ENCODE results near the gene VSTM2B.
"Not testable (repeated sequence)": the region's sequence is repeated elsewhere in the genome, so short reads cannot be mapped to it uniquely, and the experiment has no call there.

VSTM2B gene

DNA sequence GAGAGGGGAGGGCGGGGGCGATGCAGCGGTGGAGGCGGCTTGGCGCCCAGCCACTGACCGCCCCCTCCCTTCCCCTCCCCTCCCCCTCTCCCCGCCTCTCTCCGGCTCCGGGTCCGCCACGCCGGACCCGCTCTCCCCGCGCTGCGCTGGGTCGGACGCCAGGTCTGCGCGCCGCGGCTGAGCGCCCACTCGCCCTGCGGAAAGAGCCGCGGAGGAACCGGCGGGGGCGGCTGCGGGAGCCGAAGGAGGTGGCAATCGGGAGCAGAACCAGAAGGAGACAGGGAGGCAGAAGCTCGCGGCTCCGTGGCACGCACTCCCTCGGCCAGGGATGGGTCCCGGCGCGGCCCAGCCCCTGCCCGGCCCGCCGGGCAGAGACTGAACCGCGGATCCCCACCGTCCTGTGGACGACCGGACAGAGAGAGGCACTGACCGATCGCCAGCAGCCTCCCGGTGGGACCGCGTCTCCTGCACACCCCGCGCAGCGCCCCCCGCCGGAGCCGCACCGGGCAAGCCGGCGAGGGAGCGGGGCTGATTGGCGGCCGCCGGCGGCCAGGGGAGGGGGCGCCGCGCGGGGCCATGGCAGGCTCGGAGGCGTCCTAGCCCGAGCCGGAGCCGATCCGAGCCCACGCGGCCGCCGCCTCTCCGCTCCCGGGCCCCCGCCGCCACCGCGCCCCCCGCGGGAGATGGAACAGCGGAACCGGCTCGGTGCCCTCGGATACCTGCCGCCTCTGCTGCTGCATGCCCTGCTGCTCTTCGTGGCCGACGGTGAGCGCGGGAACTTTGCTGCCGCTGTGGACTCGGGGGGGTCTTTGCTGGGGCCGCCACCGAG, at the start of gene VSTM2B:
Gene VSTM2B (plus strand): TSS at position 94 of the 829 bp plus-strand sequence. CDS start 590 bp downstream, at position 684.
- no peak for DNase-seq (ENCODE audit: extremely low read depth in 1 of 2, low read depth in 1 of 2)

DNA sequence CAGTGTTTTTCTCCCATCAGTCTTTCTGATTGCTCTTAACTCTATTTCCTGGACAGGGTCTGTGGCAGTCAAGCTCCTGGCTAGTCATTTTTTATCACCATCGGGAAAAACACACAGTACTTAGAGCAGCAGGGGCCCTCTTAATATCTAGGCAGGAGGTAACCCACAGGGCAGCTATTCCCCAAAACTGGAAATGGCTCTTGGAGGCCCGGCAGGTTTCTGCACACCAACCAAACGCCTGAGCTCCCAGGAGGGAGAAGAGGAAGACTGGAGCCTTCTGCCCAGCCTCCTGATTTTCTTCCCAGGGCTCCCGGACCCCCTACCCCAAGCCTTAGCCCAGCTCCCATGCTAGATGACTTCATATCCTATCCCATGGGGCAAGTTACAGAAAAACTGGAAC, 49.3 kb upstream of the VSTM2B start:
- DNase-seq (ENCODE audit: extremely low read depth in 1 of 2, low read depth in 1 of 2) = no peak

DNA sequence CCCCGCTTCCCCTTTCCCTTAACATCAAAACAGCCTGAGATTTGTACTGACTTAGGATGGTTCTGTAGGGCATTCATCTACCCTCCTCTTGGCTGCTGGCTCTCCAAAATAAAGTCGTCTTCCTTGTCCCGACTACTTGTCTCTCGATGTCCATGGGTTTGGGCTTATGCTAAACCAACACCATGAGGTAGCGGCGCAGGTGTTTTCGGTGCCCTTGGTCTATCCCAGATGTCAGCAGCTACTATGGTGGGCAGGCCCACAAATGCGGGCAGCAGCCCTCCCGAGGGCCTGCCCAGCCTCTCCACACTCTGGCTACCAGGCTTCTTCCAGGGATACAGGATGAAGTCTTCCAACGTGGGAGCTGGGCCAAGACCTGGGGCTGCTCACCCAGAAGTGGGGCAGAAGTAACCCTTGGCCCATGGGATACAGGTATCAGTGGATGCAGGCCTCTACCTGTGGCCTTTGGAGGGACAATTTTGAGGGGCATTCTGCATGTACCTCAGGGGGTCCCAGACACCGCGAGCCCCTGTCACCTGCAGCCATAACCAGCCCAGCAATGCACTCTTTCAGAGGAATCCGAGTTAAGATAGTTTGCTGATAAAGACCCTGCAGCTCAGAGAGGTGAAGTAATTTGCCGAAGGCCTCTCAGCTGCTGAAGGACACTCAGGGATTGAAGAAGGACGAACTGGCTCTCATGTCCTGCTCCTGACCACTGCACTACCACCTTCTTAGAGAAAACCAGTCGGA, 47.8 kb upstream of the VSTM2B start:
- DNase-seq (ENCODE audit: extremely low read depth in 1 of 2, low read depth in 1 of 2) = no peak

DNA sequence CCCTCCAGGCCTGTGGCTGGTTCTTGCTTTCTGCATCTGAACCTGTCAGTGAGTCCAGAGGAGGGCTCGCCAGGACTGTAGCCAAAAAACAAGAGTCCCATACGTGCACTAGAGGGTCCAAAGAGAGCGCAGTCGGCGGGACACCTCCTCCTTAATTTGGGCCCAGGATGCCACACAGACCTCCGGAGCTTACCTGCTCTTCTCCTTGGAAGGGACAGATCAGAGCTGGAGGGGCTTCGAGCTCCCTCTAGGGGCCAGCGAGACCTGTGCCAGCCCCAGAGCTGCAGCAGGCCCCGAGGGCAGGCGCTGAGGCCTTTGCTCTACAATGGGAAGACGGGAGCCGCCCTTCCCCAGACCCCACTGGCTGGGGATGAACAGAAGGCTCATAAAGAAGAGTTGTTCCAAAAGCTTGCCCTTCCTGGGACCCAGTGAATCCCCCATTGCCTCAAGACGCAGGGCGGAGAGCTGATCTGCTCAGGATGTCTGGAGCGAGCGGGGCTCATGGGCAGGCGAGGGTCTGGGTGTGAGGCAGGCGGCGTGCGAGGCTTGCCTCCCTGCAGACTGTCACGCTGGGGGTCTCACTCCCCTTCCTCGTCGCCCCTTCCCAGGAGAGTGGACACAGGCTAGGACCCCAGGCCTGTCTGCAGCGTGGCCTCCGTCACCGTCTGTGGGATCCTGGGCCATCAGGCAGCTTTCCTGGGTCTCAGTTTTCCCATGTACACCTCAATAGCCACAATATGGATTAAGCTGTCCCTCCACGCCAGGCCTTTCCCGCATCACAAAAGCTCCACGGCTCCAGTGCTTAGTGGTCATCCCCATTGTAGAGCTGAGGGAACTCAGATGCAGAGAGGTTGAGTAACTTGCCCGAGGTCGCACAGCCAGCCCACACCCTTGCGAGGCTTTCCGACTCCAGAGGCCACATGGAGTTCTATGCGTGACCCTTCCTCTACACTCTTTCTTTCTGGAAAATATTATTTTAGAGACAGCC, 46.9 kb upstream of the VSTM2B start:
- DNase-seq (ENCODE audit: extremely low read depth in 1 of 2, low read depth in 1 of 2) = no peak

DNA sequence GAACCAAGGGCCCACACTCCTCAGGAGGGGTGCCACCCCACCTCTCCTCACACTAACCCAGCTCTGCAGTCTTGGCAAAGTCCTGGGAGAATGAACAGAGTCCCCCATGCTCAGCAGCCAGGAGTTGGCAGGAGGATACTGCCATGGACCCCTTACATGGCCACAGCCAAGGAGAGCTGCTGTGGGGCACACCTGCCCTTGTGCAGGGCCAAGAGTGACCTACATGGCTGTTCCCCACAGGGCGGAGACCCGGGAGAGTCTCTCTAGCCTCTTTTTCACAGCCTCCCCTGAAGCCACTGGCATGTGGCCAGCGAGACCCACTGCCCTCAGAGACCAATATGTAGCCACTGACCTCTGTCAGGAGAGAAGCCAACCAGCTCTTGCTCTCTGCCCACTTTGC, 45.9 kb upstream of the VSTM2B start:
- DNase-seq (ENCODE audit: extremely low read depth in 1 of 2, low read depth in 1 of 2) = no peak

DNA sequence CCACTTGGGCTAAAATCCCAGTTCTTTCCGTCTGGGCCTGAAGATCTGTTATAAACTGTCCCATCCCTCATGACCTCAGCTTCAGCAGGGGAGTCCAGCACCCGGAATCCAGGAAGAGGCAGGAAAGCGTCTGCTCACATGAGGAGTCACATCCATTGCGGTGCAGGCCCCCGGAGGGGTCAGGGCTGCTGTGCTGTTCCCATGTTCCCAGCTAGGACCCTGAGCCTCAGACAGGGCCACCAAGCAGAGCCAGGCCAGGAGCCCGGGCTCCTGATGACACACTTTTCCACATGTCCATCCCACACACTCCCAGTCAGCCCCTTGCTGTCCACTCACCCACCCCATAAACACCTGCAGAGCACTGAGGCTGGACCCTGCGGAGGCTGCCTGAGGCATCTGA, 45.3 kb upstream of the VSTM2B start:
- DNase-seq (ENCODE audit: extremely low read depth in 1 of 2, low read depth in 1 of 2) = no peak

DNA sequence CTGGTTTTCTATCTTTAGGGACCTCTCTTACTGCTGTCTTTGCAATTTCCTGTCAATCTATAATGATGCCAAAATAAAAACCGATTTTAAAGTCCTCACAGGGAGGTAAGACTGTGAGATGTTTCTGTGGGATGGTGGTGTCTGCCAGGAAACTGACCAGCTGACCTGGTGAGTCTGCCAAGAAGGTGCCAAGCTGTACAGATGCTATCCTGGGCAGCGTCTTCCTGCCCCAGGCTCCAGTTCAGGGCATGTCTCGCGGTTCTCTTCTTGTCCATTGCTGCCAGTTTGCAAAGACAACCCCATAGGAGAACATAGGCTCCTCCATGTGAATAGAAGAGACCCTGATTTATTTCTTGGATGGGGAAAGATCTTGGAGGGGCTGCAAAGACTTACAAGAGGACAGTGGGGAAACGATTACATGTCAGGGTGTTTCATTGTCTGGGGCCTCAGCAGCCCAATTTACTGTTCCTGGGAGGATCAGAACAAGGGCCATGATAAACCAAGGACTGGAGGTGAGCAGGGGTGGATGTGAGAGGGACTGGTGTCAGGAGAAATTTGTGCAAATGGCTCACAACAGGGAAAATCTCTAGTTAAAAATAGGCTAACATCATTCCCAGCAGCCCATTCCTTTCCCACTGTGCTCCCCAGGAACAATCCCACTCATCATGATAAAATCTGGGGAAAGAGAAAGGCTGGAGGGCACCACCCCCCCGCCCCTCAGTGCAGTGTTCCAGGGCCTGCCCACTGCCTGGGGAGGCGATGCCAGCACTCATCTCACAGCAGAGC, 42.7 kb upstream of the VSTM2B start:
- DNase-seq (ENCODE audit: extremely low read depth in 1 of 2, low read depth in 1 of 2) = no peak

DNA sequence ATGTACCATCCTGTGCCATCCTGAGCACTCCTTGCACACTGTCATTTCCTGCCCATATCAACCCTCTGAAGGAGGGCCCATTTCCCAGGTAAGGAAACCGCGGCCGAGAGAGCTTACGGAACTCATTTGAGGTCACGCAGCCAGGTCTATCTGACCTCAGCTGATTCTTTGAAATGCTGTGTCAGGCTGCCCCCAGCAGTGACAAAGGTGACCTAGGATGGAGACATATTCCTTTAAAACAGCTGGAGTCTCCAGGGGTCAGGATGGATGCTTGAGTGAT, 42.2 kb upstream of the VSTM2B start:
- no peak for DNase-seq (ENCODE audit: extremely low read depth in 1 of 2, low read depth in 1 of 2)

DNA sequence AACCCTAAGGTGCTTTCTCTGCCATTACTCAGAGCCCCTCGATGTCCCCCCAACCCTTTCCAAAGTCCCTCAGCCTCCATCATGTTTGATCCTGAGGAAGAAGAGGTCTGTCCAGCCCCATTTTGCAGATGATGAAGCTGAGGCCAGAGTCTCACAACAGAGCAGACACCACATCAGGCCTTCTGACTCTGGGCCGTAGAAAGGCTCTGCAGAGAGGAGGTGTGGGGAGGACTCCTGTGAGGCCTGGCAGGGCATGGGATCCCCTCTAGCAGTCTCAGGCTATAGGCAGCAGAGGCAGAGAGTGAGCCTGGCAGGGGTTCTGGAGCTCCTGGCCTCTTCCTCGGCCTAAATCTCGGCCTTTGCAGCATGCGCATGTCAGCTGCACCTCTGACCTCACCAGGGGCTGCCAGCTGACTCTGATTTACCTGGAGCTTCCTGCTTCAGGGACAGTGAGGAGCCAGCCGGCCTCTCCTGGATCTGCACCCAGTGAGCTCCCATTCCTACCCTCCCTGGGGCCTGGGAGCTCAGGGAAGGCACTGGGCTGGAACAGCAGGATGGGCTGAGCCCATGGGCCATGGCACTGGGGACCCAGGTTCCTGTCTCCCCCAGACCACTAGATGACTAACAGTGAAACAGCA, 41.7 kb upstream of the VSTM2B start:
- DNase-seq (ENCODE audit: extremely low read depth in 1 of 2, low read depth in 1 of 2) = no peak

DNA sequence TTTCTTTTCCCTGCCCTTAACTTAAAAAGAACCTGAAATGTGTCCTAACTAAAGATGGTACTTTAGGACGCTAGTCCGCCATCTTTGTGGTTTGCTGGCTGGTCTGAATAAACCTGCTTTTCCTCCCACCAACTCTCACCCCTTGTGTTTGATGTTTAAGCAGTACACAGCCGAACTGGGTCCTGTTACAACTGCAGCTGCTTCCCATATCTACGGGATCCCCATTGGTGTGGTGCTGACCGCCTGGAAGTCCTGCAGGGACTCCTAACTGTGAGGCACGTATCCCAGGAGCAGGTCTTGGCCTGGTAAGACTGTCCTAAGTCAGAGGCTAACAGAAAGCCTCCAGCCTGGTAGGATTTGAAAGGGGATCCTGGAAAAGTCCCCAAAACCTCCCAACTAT, 40.9 kb upstream of the VSTM2B start:
- no peak for DNase-seq (ENCODE audit: extremely low read depth in 1 of 2, low read depth in 1 of 2)

DNA sequence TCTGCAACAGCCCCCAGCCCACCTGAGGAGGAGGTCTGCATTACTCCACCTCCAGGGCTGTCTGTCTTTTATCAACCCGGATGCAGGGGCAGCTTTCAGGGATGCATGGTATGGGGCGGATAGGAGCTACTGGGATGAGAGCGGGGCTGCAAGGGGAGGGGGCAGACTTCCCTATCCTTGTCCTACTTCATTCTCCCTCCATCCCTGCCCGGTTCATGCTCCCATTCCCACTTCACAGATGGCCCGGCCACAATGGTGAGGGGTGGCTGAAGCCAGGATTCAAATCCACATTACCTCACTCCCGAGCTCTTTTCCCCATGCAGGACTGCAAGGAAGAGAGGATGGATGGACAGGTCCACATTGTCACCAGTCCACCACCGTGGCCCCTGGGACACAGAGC, 40.5 kb upstream of the VSTM2B start:
- no peak for DNase-seq (ENCODE audit: extremely low read depth in 1 of 2, low read depth in 1 of 2)

DNA sequence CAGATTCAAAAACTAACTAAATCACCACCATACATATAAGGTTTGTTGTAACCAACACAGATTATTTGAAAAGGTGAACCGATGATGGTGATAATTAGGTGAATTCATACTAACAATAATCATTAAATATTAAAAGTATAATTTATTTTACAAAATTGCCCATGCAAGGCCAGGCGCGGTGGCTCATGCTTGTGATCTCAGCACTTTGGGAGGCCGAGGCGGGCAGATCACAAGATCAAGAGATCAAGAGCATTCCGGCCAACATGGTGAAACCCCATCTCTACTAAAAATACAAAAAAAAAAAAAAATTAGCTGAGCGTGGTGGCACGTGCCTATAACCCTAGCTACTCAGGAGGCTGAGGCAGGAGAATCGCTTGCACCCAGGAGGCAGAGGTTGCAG, 38.8 kb upstream of the VSTM2B start:
- DNase-seq (ENCODE audit: extremely low read depth in 1 of 2, low read depth in 1 of 2) = not testable (repeated sequence)

DNA sequence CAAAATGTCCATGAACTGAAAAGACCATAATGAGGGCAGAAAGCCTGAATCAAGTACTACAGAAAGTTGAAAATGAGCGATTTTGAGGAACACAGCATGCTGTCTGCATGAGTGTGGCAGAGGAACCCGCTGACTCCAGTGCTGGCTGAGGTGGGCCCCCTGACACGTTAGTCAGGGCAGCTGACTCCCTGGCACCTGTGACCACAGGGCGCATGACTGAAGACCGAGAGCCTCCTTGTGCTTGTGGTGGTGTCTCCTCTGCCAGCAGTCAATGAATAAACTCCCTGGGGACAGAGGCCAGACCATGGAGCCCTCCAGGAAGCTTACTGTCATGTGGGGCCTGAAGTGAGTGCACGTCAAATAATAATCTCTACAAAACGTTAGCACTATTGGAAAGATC, 38.4 kb upstream of the VSTM2B start:
- no peak for DNase-seq (ENCODE audit: extremely low read depth in 1 of 2, low read depth in 1 of 2)

DNA sequence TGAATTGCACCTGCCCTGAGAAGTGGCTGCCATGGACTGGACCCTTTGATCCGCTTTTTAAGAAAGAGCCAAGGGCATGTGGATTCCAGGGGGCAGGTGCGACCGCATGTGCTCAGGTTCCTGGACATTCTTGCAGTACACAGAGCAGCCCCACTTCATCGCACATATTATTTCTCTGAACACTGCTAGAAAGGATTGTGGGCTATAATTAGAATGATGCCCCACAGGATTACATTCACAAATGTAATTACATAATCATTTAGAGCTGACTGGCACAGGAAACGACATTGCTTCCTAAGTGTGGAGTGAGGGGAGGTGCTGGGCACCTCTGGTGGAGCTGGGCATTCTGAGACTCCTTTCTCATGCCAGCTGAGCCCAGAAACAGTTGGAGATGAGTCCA, 37.5 kb upstream of the VSTM2B start:
- no peak for DNase-seq (ENCODE audit: extremely low read depth in 1 of 2, low read depth in 1 of 2)

DNA sequence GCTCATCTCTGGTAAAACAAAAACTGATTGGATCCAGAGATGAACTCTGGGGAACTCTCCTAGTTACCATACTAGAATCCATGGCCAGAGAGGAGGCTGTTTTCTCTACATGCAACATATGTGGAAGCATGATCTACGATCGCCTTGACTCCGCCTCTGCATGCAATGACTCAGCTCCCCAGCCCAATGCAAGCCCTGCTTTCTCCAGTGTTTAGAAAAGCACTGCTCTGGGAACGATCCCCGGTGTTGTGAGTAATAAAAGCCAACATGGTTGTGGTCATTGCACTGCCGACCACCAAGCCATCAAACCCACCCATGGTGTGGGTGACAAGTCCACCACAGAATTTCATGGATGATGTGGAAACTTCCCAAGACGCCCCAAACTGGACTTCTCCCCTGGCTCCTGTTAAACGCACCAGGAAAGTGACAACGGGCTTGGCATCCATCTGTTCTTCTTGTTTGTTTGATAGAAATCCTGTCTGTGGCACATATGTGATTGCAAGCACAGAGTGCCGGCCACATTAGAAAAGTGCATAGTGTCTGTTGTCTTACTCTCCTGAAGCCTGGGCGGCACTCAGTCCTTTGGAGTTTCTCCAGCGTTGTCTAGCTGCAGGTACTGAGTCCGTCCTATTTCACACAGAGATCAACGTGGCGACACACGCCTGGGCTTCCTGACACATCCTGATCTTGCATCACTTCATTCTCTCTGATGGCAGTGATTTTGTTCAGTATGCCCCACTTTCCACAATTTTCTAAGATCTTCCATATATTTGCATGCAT, 36.4 kb upstream of the VSTM2B start:
- no peak for DNase-seq (ENCODE audit: extremely low read depth in 1 of 2, low read depth in 1 of 2)

DNA sequence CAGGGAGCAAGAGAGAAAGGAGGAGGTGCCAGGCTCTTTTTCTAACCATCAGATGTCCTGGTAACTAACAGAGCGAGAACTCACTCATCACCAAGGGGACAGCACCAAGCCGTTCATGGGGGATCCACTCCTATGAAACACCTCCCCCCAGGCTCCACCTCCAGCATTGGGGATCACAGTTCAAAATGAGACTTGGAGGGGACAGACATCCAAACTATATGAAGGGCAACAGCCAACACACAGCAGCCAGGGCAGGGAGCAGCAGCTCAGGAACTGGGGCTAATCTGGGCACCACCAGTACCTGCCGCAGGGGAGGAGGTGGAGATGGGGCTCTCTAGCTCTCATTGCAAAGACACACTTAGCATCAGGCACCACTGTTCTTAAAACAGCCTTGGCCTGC, 34.3 kb upstream of the VSTM2B start:
- no peak for DNase-seq (ENCODE audit: extremely low read depth in 1 of 2, low read depth in 1 of 2)

DNA sequence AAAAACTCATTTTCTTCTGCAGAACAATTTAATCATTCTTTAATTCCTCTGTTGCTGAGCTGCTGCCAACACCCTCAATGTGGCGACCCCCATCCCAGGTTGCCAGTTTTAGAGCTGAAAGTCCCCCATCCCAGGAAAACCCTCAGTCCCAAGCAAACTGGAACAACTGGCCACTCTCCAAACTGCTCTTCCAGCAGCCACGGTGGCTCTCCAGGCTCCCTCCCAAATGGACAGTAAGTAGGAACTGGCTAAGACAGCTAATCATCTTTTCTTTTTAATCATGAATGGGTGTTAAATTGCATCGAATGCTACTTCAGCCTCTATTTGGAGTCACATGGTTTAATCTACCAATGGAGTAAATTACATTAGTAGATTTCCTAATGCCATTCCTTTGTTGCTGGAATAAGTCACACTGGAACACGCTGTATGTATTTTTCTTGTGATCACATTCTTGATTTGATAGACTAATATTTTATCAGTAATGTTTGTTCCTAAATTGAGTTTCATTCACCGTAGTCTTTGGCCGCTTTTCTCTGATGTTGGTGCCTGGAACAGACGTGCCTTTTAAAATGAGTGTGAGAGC, 33.7 kb upstream of the VSTM2B start:
- no peak for DNase-seq (ENCODE audit: extremely low read depth in 1 of 2, low read depth in 1 of 2)

DNA sequence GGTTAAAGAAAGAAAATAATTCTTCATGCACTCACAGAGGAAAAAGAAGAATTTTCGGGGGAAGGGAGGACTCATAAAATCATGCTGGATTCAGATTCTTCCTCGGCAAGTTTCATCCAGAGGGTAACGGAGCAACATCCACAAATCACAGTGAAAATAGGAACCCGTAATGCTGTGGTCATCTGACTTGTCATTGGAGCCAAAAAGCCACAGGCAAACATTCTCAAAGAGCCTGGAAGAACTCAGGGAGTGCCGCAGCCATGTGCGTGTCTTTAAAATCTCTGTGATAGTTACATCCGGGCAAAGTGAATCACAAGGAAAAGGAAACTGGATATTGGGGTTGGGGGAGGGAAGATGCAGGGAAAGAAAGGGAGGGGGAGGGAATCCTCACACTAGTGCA, 33.0 kb upstream of the VSTM2B start:
- DNase-seq (ENCODE audit: extremely low read depth in 1 of 2, low read depth in 1 of 2) = no peak

DNA sequence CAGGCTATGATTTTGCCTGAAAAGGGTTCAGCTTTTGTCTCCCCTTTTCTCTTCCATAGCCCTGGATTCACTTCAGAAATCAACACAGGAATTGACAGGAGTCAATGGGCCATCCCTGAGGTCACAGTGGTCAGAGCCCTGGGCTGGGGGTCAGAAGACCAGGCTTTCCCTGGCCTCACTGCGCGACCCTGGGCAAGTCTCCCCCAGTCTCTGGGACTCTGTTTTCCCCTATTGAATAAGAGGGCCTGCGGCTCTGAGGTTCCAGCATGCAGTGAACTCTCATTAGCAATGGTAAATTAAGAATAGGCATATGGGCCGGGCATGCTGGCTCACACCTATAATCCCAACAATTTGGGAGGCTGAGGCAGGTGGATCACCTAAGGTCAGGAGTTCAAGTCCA, 30.7 kb upstream of the VSTM2B start:
- no peak for DNase-seq (ENCODE audit: extremely low read depth in 1 of 2, low read depth in 1 of 2)

All from activated CD8-positive, alpha-beta memory T cell treated with anti-CD3 and anti-CD28 coated beads for 1 hour (primary cell).